PC-3 (cell line): Measurements from ENCODE around the gene ADAMTS1. TPM values are rescaled to one million over a fixed set of nuclear protein-coding genes. Genes with fewer than 3 reads are reported as not detected.

Source experiments
- ATAC-seq: fragments of 200-7000 bp; cut with Tn5 transposase; 2 replicates; pipeline ENCODE4 v1.9.1; 2020; ENCODE audit warnings: mild to moderate bottlenecking, moderate library complexity
- BruUV-seq: library from RNA; stranded (reverse); fragments of 400-500 nt; replicated peaks from 2 replicates; lab custom pipeline; 2021; lab: Mats Ljungman, UMichigan
- CTCF ChIA-PET: fragments of 300-600 bp; sonication (Branson Sonifier 250); formaldehyde crosslinking; loops from one replicate; lab custom pipeline; 2022; ENCODE audit warnings: antibody characterized with exemption; lab: Charles Lee
- POLR2A ChIA-PET: fragments of 300-600 bp; sonication (Branson Sonifier 250); formaldehyde crosslinking; loops from one replicate; lab custom pipeline; 2022; ENCODE audit warnings: antibody characterized with exemption; ENCODE audit not compliant: unreplicated experiment; lab: Charles Lee
- DNase-seq: peaks from one replicate; pipeline ENCODE4 v3.0.0-alpha.2; 2015
- H2AFZ ChIP-seq: fragments of 300-600 bp; sonication (generic); 2 replicates; pipeline ENCODE4 v1.6.0; 2016; ENCODE audit warnings: antibody characterized with exemption, low read length
- H3F3A ChIP-seq: fragments of 300-600 bp; sonication (generic); one replicate; pipeline ENCODE4 v1.6.0; 2017; ENCODE audit warnings: antibody characterized with exemption, low read length, control low read depth, mild to moderate bottlenecking; ENCODE audit not compliant: unreplicated experiment
- H3K27ac ChIP-seq: fragments of 300-600 bp; sonication (generic); 2 replicates; pipeline ENCODE4 v1.5.1; 2016; ENCODE audit warnings: mild to moderate bottlenecking, low read length
- H3K27me3 ChIP-seq: fragments of 300-600 bp; sonication (generic); 2 replicates; pipeline ENCODE4 v1.6.1; 2016; ENCODE audit warnings: low read length, mixed read lengths
- H3K36me3 ChIP-seq: fragments of 300-600 bp; sonication (generic); 2 replicates; pipeline ENCODE4 v1.6.1; 2016; ENCODE audit warnings: low read depth, mixed run types, low read length, mixed read lengths
- H3K4me1 ChIP-seq: fragments of 300-600 bp; sonication (generic); 2 replicates; pipeline ENCODE4 v1.5.1; 2016; ENCODE audit warnings: low read length; ENCODE audit not compliant: insufficient read depth
- H3K4me2 ChIP-seq: fragments of 300-600 bp; sonication (generic); 2 replicates; pipeline ENCODE4 v1.6.0; 2016; ENCODE audit warnings: low read length
- H3K4me3 ChIP-seq: fragments of 300-600 bp; sonication (generic); 2 replicates; pipeline ENCODE4 v1.5.1; 2016; ENCODE audit warnings: mild to moderate bottlenecking, low read length, mixed read lengths
- H3K79me2 ChIP-seq: fragments of 300-600 bp; sonication (generic); 2 replicates; pipeline ENCODE4 v1.6.1; 2017; ENCODE audit warnings: low read length, mixed read lengths
- H3K9ac ChIP-seq: fragments of 300-600 bp; sonication (generic); 2 replicates; pipeline ENCODE4 v1.6.0; 2016; ENCODE audit warnings: mild to moderate bottlenecking, low read length
- H3K9me2 ChIP-seq: fragments of 300-600 bp; sonication (generic); replicated peaks from 2 replicates; pipeline ENCODE4 v1.6.1; 2016; ENCODE audit warnings: mixed run types, low read length, mixed read lengths
- H3K9me3 ChIP-seq: fragments of 300-600 bp; sonication (generic); 2 replicates; pipeline ENCODE4 v1.6.1; 2016; ENCODE audit warnings: low read length, mixed read lengths
- H4K20me1 ChIP-seq: fragments of 300-600 bp; sonication (generic); 2 replicates; pipeline ENCODE4 v1.6.1; 2016; ENCODE audit warnings: low read length, mixed read lengths
- EZH2 ChIP-seq: fragments of 300-600 bp; sonication (generic); IDR thresholded peaks from one replicate; pipeline ENCODE4 v1.6.1; 2017; ENCODE audit warnings: antibody characterized with exemption, mild to moderate bottlenecking, low read length; ENCODE audit not compliant: unreplicated experiment
- EZH2phosphoT487 ChIP-seq: fragments of 300-600 bp; sonication (generic); IDR thresholded peaks from 2 replicates; pipeline ENCODE4 v1.6.1; 2018; ENCODE audit warnings: mild to moderate bottlenecking, antibody characterized with exemption, low read length, borderline replicate concordance
- intact Hi-C: fragments of 100-400 bp; cut with micrococcal nuclease; formaldehyde crosslinking; loops from 2 replicates; pipeline ENCODE4 v1.9.0; 2023
- total RNA-seq: library from RNA; depleted of rRNA; stranded (reverse); fragments of >200 nt; gene quantifications from 2 replicates; pipeline ENCODE4 v1.2.3, GENCODE V29; 2014
- TF ChIP-seq, protein P1 (sequence below): fragments of 300-600 bp; sonication (generic); conservative IDR thresholded peaks from 2 replicates; pipeline ENCODE4 v1.5.1; 2017; ENCODE audit warnings: antibody characterized with exemption, low read depth, mild to moderate bottlenecking, low read length

The ADAMTS1 gene
- total RNA-seq, 1 experiment from 2014 or later: 12.9 TPM

DNA sequence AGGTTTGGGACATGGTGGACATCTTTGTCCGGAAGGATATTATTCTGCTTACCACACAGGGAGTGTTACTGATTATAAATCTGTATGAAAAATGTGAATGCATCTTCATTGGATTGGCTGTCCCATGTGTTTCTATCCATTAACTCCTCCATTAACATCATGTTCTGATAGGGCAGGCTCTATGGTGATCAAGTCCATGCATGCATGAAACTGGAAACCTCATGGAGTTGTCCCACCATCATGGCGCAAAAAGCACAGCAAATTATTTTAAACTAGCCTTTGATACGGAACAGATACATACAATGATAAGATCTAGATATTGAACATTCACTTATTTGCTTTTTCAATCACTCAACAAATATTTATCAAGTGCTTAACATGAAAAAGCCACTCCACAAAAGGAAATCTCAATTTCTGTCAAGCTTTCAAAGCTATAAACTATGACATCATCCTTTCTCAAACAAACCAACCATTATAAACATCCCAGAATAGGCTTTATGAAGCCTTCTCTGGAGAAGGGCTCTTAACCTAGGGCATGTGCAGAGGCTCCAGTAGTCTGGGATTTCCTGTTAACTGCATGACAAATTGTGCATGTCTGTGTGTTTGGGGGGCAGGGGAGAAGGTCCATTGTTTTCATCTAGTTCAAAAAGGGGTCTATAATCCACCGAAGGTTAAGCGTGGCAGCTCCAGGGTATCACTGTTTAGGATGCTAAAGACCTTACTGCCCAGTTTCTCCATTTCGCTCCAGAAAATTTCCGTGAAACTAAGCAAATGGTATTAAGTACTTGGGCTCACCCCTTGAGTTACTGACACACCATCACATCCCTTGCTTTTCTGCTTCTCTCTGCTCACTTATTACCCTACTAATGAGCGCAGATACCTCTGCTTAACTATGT lies 46.1 kb downstream of the ADAMTS1 start:
- no peaks in the 10 kb centered on the region for H3K79me2 ChIP-seq
- POLR2A ChIA-PET: interaction anchor here (0.7 kb wide), 1 partner anchor 410 kb away, joined by 4 read pairs; no protein-coding TSS in a partner anchor
- 0 out of 2 replicates have a peak overlapping the region, but pooled peaks have one; percentile 7 for H3K4me2 ChIP-seq
- peak overlapping the region; percentile 23; the same call in 1 of the 2 replicates for H3K9ac ChIP-seq
- no peaks in the 10 kb centered on the region for H3K27me3 ChIP-seq
- H2AFZ ChIP-seq: no peak overlapping the region
- no peak overlapping the region for H3K4me3 ChIP-seq
- no TSS peak for BruUV-seq
- CTCF ChIA-PET: no interaction called here
- H3K9me3 ChIP-seq: no peaks in the 10 kb centered on the region
- H4K20me1 ChIP-seq: no peaks in the 10 kb centered on the region
- H3K4me1 ChIP-seq: peaks cover 28% of the 10 kb centered on the region
- intact Hi-C loops: loop anchor here (5.0 kb wide), 1 partner anchor 43 kb away; no protein-coding TSS in a partner anchor
- peak overlapping the region; percentile 70 for H3K27ac ChIP-seq
- no peaks in the 10 kb centered on the region for H3K9me2 ChIP-seq
- no peak for TF ChIP-seq EZH2phosphoT487
- no peaks in the 10 kb centered on the region for H3K36me3 ChIP-seq
- H3F3A ChIP-seq: no peaks in the 10 kb centered on the region
- ATAC-seq (peak; percentile 83), DNase-seq (peak; percentile 94)

DNA sequence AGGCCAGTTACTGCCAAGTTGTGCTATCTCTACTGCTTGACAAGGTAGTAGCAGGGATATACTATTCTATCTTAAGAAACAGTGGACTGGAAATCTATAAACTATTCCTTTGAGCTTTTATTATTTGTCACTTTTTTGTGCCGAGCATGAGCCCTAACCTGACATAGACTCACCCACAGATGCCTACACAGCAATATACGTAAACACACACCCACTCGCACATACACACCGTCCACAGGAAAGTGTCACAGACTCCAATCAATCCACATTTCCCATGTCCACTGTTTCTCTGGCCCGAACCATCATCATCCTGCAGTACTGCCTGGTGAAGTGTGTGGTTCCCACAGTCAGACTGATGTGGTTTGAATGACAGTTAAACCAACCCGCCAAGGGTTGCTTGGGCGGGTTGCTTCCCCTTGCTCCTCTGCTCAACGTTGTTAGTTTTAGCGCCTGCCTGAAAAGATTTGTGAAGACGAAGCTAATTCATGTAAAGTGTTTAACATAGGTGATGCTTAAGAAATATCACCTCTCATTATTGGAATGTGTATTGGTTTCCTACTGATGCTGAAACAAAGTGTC lies 47.2 kb downstream of the ADAMTS1 start:
- no peaks in the 10 kb centered on the region for H3K27me3 ChIP-seq
- BruUV-seq: no TSS peak
- peaks cover 28% of the 10 kb centered on the region for H3K4me1 ChIP-seq
- no peaks in the 10 kb centered on the region for H3K36me3 ChIP-seq
- no peaks in the 10 kb centered on the region for H3K9me3 ChIP-seq
- no peak overlapping the region for H3K9ac ChIP-seq
- no peak overlapping the region for H3K27ac ChIP-seq
- no peak overlapping the region for H3K4me3 ChIP-seq
- ChIA-PET POLR2A (no interaction called here), CTCF (no interaction called here)
- TF ChIP-seq EZH2 (no peak), EZH2phosphoT487 (no peak)
- TF ChIP-seq, protein P1, sequence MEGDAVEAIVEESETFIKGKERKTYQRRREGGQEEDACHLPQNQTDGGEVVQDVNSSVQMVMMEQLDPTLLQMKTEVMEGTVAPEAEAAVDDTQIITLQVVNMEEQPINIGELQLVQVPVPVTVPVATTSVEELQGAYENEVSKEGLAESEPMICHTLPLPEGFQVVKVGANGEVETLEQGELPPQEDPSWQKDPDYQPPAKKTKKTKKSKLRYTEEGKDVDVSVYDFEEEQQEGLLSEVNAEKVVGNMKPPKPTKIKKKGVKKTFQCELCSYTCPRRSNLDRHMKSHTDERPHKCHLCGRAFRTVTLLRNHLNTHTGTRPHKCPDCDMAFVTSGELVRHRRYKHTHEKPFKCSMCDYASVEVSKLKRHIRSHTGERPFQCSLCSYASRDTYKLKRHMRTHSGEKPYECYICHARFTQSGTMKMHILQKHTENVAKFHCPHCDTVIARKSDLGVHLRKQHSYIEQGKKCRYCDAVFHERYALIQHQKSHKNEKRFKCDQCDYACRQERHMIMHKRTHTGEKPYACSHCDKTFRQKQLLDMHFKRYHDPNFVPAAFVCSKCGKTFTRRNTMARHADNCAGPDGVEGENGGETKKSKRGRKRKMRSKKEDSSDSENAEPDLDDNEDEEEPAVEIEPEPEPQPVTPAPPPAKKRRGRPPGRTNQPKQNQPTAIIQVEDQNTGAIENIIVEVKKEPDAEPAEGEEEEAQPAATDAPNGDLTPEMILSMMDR: no peak
- no peak overlapping the region for H2AFZ ChIP-seq
- no peak for ATAC-seq
- H3F3A ChIP-seq: no peaks in the 10 kb centered on the region
- H4K20me1 ChIP-seq: no peaks in the 10 kb centered on the region
- H3K79me2 ChIP-seq: no peaks in the 10 kb centered on the region
- intact Hi-C loops: loop anchor here (5.0 kb wide), 1 partner anchor 44 kb away; no protein-coding TSS in a partner anchor
- H3K9me2 ChIP-seq: no peaks in the 10 kb centered on the region
- no peak overlapping the region for H3K4me2 ChIP-seq
- no peak for DNase-seq

DNA sequence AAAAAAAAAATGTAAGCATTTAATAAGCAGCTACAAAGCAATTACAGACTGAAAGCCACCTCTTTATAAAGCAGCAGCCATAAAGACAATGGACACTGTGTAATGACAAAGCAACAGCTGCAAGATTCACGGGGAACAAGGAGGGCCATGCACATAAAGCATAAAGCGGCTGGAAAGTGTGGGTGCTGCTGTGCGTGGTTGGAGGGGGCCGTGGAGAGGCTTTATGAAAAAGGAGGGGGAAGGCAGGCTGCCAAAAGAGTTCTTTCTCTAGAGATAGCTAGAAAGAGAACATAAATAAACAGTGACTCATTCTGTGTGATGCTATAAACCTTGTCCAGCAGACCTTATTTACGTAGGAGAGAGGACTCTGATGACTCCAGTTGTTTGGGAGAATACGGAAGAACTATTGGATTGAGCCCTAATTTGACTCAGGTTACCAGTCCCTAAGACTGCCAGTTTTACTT lies 49.3 kb downstream of the ADAMTS1 start:
- H3K27me3 ChIP-seq: no peaks in the 10 kb centered on the region
- H3K9ac ChIP-seq: peak overlapping the region; percentile 45
- peak overlapping the region; percentile 53 for H3K27ac ChIP-seq
- H3F3A ChIP-seq: no peaks in the 10 kb centered on the region
- BruUV-seq: no TSS peak
- DNase-seq (peak; percentile 84), ATAC-seq (peak; percentile 82)
- intact Hi-C loops: loop anchor here (5.0 kb wide), 1 partner anchor 46 kb away; no protein-coding TSS in a partner anchor
- no peaks in the 10 kb centered on the region for H3K36me3 ChIP-seq
- peak overlapping the region; percentile 54 for H3K4me2 ChIP-seq
- ChIA-PET POLR2A (interaction anchor here (0.5 kb wide), 1 partner anchor 11 kb away, joined by 3 read pairs; no protein-coding TSS in a partner anchor), CTCF (interaction anchor here (0.6 kb wide), 1 partner anchor 27 kb away, joined by 4 read pairs; no protein-coding TSS in a partner anchor)
- TF ChIP-seq, protein P1: no peak
- no peak for TF ChIP-seq EZH2phosphoT487
- TF ChIP-seq EZH2: no peak
- H3K79me2 ChIP-seq: no peaks in the 10 kb centered on the region
- H3K4me1 ChIP-seq: peaks cover 30% of the 10 kb centered on the region
- H4K20me1 ChIP-seq: no peaks in the 10 kb centered on the region
- no peaks in the 10 kb centered on the region for H3K9me3 ChIP-seq
- H2AFZ ChIP-seq: no peak overlapping the region
- no peaks in the 10 kb centered on the region for H3K9me2 ChIP-seq
- H3K4me3 ChIP-seq: no peak overlapping the region
